Cardiac fibroblast (primary cell): ENCODE data around the gene UBAP1L.

Experiments used
- DNase-seq, 2 donors: peaks; one replicate each; pipeline versions ENCODE4 v3.0.0 to v3.0.0-alpha.2; 2010; ENCODE audit warnings: low read depth in 2 of 2
- H3K4me3 ChIP-seq, 2 donors: replicated peaks in 1 of 2; 1 replicate in 1 of 2; 2 replicates in 1 of 2; pipeline ENCODE4 v1.5.1; 2011; ENCODE audit warnings: low read depth in 2 of 2, low read length in 2 of 2, mild to moderate bottlenecking in 2 of 2, moderate library complexity in 1 of 2
- CTCF ChIP-seq: IDR thresholded peaks from one replicate; pipeline ENCODE4 v1.5.1; 2011; ENCODE audit warnings: low read depth, mild to moderate bottlenecking, low read length, inconsistent platforms

UBAP1L gene

GRCh38 chr15:65067645-65068402 is 47.2 kb downstream of the UBAP1L start, which contains the start of gene RASL12:
TSS of gene RASL12 (minus strand) at chr15:65067991. CDS start at chr15:65067835, 156 bp downstream.
- no peak for DNase-seq
- H3K4me3 ChIP-seq, result peak within 1 kb of the TSS; percentile 2 to 24
- no peak for TF ChIP-seq CTCF

DNA sequence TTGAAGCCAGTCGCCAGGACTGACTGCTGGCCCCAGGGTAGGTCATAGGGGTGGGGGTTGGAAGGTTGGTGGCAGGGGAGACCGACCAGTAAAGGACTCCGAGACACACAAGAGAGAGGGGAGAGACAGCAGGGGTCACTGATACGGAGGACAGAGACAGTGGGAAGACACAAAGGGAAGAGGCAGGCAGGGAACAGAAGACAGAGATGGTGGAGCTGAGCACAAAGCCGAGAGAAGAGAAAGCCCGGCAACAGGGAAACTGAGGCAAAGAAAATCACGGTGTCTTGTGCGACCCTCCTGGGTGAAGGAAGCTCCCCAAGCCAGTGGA is 47.7 kb downstream of the UBAP1L start:
- peak overlapping the region; percentile 2 to 24 for H3K4me3 ChIP-seq
- TF ChIP-seq CTCF, result no peak
- DNase-seq, result no peak

GRCh38 chr15:65066635-65067316 is 48.2 kb downstream of the UBAP1L start:
- TF ChIP-seq CTCF, result no peak
- DNase-seq, result no peak
- no peak overlapping the region for H3K4me3 ChIP-seq

GRCh38 chr15:65066001-65066634 is 48.9 kb downstream of the UBAP1L start:
- TF ChIP-seq CTCF, result no peak
- DNase-seq, result peak in 1 of 2 donors; percentile 49
- H3K4me3 ChIP-seq, result no peak overlapping the region

- no peak for TF ChIP-seq CTCF
- no peak for DNase-seq
- H3K4me3 ChIP-seq, result no peak overlapping the region
Measured at GRCh38 chr15:65062726-65063125, 52.3 kb downstream of the UBAP1L start.

DNA sequence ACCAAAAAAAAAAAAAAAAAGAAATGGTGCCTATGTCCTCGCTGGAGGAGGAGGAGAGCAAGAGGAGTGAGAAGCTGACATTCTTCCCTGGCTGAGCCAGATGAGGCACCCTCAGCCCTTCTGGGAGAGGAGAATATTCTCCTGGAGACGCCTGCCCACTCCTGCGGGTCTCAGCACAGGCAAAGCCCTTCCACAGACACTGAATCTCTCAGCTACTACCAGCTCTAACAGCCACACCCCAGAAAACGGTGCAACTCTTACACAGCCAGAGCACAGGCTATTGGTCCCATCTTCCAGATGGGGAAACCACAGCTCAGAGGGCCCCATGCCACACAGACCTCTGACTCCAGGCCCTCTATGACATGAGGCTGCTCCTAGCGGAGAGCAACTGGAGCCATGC is 52.9 kb downstream of the UBAP1L start:
- no peak for DNase-seq
- TF ChIP-seq CTCF, result no peak
- no peak overlapping the region for H3K4me3 ChIP-seq
